Measurements from ENCODE around the gene ETS1.

DNA sequence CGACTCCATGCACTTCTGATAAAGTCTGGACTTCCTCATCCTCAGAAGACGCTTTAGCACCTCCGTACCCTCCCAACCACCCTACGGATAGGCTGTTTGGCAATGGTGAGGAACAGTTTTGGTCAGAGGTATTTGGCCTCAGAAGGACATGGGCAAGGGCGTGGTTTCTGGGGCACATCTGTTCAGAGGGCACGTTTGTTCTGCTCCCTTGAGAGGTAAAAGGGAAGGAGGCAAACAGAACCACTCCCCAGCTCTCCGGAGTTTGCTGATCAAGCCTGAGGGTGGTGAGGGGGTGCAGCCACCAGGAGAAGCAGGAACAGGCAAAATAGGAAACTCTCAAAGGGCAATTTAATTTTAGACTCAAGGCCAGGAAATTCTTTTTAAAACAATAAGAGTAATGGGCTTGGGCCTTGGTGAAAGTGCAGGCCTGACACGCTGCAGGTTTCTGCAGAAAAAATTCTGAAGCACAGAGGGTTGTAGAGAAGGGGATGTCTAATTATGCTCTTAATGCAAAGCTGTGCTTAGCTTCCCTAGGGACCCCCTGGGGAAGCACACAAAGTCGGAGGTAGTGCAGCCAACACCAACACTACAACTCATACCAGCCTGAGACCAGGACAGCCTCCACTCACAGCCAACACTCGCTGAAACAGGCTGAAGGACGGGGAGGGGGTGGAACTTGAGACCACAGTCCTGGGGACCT lies 23.3 kb downstream of the ETS1 start:
- TF ChIP-seq, protein P1, sequence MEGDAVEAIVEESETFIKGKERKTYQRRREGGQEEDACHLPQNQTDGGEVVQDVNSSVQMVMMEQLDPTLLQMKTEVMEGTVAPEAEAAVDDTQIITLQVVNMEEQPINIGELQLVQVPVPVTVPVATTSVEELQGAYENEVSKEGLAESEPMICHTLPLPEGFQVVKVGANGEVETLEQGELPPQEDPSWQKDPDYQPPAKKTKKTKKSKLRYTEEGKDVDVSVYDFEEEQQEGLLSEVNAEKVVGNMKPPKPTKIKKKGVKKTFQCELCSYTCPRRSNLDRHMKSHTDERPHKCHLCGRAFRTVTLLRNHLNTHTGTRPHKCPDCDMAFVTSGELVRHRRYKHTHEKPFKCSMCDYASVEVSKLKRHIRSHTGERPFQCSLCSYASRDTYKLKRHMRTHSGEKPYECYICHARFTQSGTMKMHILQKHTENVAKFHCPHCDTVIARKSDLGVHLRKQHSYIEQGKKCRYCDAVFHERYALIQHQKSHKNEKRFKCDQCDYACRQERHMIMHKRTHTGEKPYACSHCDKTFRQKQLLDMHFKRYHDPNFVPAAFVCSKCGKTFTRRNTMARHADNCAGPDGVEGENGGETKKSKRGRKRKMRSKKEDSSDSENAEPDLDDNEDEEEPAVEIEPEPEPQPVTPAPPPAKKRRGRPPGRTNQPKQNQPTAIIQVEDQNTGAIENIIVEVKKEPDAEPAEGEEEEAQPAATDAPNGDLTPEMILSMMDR (IDR thresholded peaks at IDR 0.05) = no peak
- no peak for TF ChIP-seq EZH2 (IDR thresholded peaks at IDR 0.05)
- TF ChIP-seq EZH2phosphoT487 (IDR thresholded peaks at IDR 0.05) = no peak
